HepG2 (cell line): ENCODE measurements around the gene PLA2G2A. TPM values are rescaled to one million over a fixed set of nuclear protein-coding genes. Genes with fewer than 3 reads are reported as not detected.

Source experiments
- ATAC-seq: fragments of 200-7000 bp; cut with Tn5 transposase; 3 replicates; pipeline ENCODE4 v1.9.1; 2020; ENCODE audit warnings: mild to moderate bottlenecking, moderate library complexity
- BruUV-seq: library from RNA; stranded (reverse); fragments of 400-500 nt; replicated peaks from 2 replicates; lab custom pipeline; 2021; lab: Mats Ljungman, UMichigan
- CTCF ChIA-PET: fragments of 300-600 bp; formaldehyde crosslinking; extraction: SDS; loops from one replicate; lab custom pipeline; 2021; ENCODE audit warnings: low total read pairs, inconsistent platforms, low intra/inter-chr PET ratio; lab: Yijun Ruan, JAX
- POLR2A ChIA-PET: fragments of 350-600 bp; sonication (Branson Sonifier 250); formaldehyde crosslinking; loops from one replicate; lab custom pipeline; 2020; ENCODE audit warnings: antibody characterized with exemption, inconsistent platforms; lab: Yijun Ruan, JAX
- DNase-seq: peaks from one replicate; pipeline ENCODE4 v3.0.0-alpha.2; 2015; ENCODE audit warnings: low spot score
- FAIRE-seq: peaks from 3 replicates; lab custom pipeline; 2011; peaks lifted over from hg19 to GRCh38; lab: Jason Lieb, UNC
- H2AFZ ChIP-seq: one replicate; pipeline ENCODE4 v1.6.1; 2011; ENCODE audit warnings: low read length, inconsistent platforms
- H3K27ac ChIP-seq: fragments of 300-600 bp; 3 replicates; pipeline ENCODE4 v1.8.0; 2011; ENCODE audit warnings: mixed run types, mild to moderate bottlenecking, mixed read lengths, low read length, inconsistent platforms; ENCODE audit not compliant: insufficient read depth; ENCODE audit errors: extremely low read length
- H3K27me3 ChIP-seq, 2 experiments: fragments of 200-600 bp in 1 of 2; 2 replicates in 1 of 2; 3 replicates in 1 of 2; pipeline versions ENCODE4 v1.6.0 to v1.8.0; 2011; ENCODE audit warnings: low read length in 2 of 2, mild to moderate bottlenecking in 2 of 2, moderate library complexity in 2 of 2, inconsistent platforms in 1 of 2; ENCODE audit not compliant: insufficient read depth in 2 of 2, control insufficient read depth in 1 of 2
- H3K36me3 ChIP-seq, 2 experiments: fragments of 200-600 bp in 1 of 2; replicated peaks in 1 of 2; 2 replicates in 1 of 2; 3 replicates in 1 of 2; pipeline versions ENCODE4 v1.5.1 to v1.8.0; 2011; ENCODE audit warnings: low read length in 2 of 2, inconsistent platforms in 1 of 2; ENCODE audit not compliant: insufficient read depth in 2 of 2, control insufficient read depth in 1 of 2
- H3K4me1 ChIP-seq: 2 replicates; pipeline ENCODE4 v1.5.1; 2012; ENCODE audit warnings: low read length, inconsistent platforms; ENCODE audit not compliant: insufficient read depth
- H3K4me2 ChIP-seq: 2 replicates; pipeline ENCODE4 v1.6.0; 2011; ENCODE audit warnings: low read depth, low read length, inconsistent platforms
- H3K4me3 ChIP-seq, 3 experiments: fragments of 200-600 bp in 1 of 3; sonication (generic), shearing (Covaris generic) in 1 of 3; replicated peaks in 1 of 3; 2 replicates each; pipeline ENCODE4 v1.5.1; 2011 to 2016; ENCODE audit warnings: low read length in 3 of 3, inconsistent platforms in 2 of 3, low read depth in 2 of 3, mild to moderate bottlenecking in 2 of 3, control low read depth in 1 of 3, mixed read lengths in 1 of 3; ENCODE audit not compliant: insufficient read depth in 1 of 3
- H3K79me2 ChIP-seq: one replicate; pipeline ENCODE4 v1.6.1; 2011; ENCODE audit warnings: low read length, inconsistent platforms; ENCODE audit not compliant: insufficient read depth
- H3K9ac ChIP-seq: 2 replicates; pipeline ENCODE4 v1.6.0; 2011; ENCODE audit warnings: mild to moderate bottlenecking, low read depth, low read length, inconsistent platforms; ENCODE audit not compliant: insufficient read depth
- H3K9me3 ChIP-seq: 2 replicates; pipeline ENCODE4 v1.5.1; 2012; ENCODE audit warnings: mild to moderate bottlenecking, low read length
- H4K20me1 ChIP-seq: 2 replicates; pipeline ENCODE4 v1.6.0; 2011; ENCODE audit warnings: inconsistent platforms, mild to moderate bottlenecking, low read length, moderate library complexity; ENCODE audit not compliant: insufficient read depth
- BORCS8-MEF2B ChIP-seq: sonication (generic); formaldehyde crosslinking; IDR thresholded peaks from 2 replicates; pipeline ENCODE4 v1.8.0; 2022; ENCODE audit warnings: mild to moderate bottlenecking, missing genetic modification reagents
- CEBPZ ChIP-seq: IDR thresholded peaks from 2 replicates; pipeline ENCODE4 v1.6.1; 2012; ENCODE audit warnings: low read length, improper control_type of control experiment
- ELK4 ChIP-seq: sonication (generic); formaldehyde crosslinking; IDR thresholded peaks from 2 replicates; pipeline ENCODE4 v1.9.0; 2021; ENCODE audit warnings: missing genetic modification reagents, borderline replicate concordance
- TBX2 ChIP-seq: sonication (generic); formaldehyde crosslinking; IDR thresholded peaks from 2 replicates; pipeline ENCODE4 v1.5.0; 2020; ENCODE audit warnings: missing genetic modification reagents, mild to moderate bottlenecking, borderline replicate concordance
- THAP11 ChIP-seq: IDR thresholded peaks from 2 replicates; pipeline ENCODE4 v1.6.1; 2016; ENCODE audit warnings: missing biosample characterization, missing genetic modification reagents
- ZNF143 ChIP-seq: sonication (generic); formaldehyde crosslinking; IDR thresholded peaks from 2 replicates; pipeline ENCODE4 v1.4.0; 2020; ENCODE audit warnings: missing genetic modification reagents
- ZNF879 ChIP-seq: sonication (generic); formaldehyde crosslinking; IDR thresholded peaks from 2 replicates; pipeline ENCODE4 v1.8.1; 2023; ENCODE audit warnings: missing genetic modification reagents
- ZXDC ChIP-seq: sonication (generic); formaldehyde crosslinking; IDR thresholded peaks from 2 replicates; pipeline ENCODE4 v1.5.0; 2020; ENCODE audit warnings: mild to moderate bottlenecking, missing genetic modification reagents
- WGBS: methylation state at CpG from one replicate; pipeline ENCODE4 v1.1.6; 2017; ENCODE audit warnings: low lambda C conversion rate; 5-methylcytosine and 5-hydroxymethylcytosine counted together
- in situ Hi-C: cut with HindIII; loops from 2 replicates; pipeline ENCODE4 v1.10.0; 2017; ENCODE audit warnings: low pct_unique_long_range_greater_than_20kb; ENCODE audit not compliant: extremely low pct_ligation_motif_present
- intact Hi-C: fragments of 100-400 bp; cut with micrococcal nuclease; formaldehyde crosslinking; loops from one replicate; pipeline ENCODE4 v1.10.0; 2022; ENCODE audit not compliant: unreplicated experiment
- polyA plus RNA-seq, 8 experiments: library from polyadenylated mRNA; depleted of rRNA in 3 of 8; stranded (reverse) in 7 of 8; unstranded in 1 of 8; fragments of >200 nt; fragmentation: Illumina TruSeq in 4 of 8; extraction: Trizol in 4 of 8; gene quantifications; 2 replicates each; pipeline versions ENCODE4 v1.2.1 to v1.2.3, GENCODE V29; 2011 to 2016; ENCODE audit warnings: low read depth in 4 of 8, missing spikeins in 1 of 8, mixed read lengths in 1 of 8; ENCODE audit not compliant: insufficient read depth in 1 of 8
- total RNA-seq, 5 experiments: library from RNA; depleted of rRNA; stranded (reverse); fragments of >200 nt; fragmentation: Illumina TruSeq; extraction: Trizol; gene quantifications; 2 replicates each; pipeline ENCODE4 v1.2.3, GENCODE V29; 2016; ENCODE audit warnings: low read depth in 1 of 5

PLA2G2A gene
- total and polyA plus RNA-seq, 2 of the 13 experiments (the other 11 are each of a cell fraction or from before 2014, with no cell fraction given) = 0.35 to 30.3 TPM

GRCh38 chr1:19940486-19941205, 38.8 kb downstream of the PLA2G2A start:
- intact Hi-C loops = no loop called here
- Histone ChIP-seq H4K20me1 (no peaks in the 10 kb centered on the region), H3K9me3 (no peaks in the 10 kb centered on the region), H3K27me3 (no peaks in the 10 kb centered on the region), H3K79me2 (no peaks in the 10 kb centered on the region), H3K4me1 (peaks cover 40% of the 10 kb centered on the region)
- no peak for ATAC-seq
- TF ChIP-seq ELK4 (CRISPR knock-in tag) (no peak), TBX2 (CRISPR knock-in tag) (peak; percentile 20; the same call in 1 of the 2 replicates)
- TF ChIP-seq, all 625 proteins: peak for 1
- 64% methylated on average over 7 of the region's 7 CpGs for WGBS
- no peak overlapping the region for H3K4me3 ChIP-seq
- H3K4me2 ChIP-seq = no peak overlapping the region
- no peak overlapping the region for H2AFZ ChIP-seq
- DNase-seq (no peak), FAIRE-seq (no peak)
- no TSS peak for BruUV-seq
- no peak overlapping the region for H3K9ac ChIP-seq
- CTCF ChIA-PET = no interaction called here
- POLR2A ChIA-PET = no interaction called here
- H3K27ac ChIP-seq = no peak overlapping the region
- H3K36me3 ChIP-seq = no peaks in the 10 kb centered on the region
- in situ Hi-C loops = no loop called here

- DNase-seq (no peak), FAIRE-seq (no peak), ATAC-seq (no peak)
- Histone ChIP-seq H3K36me3 (no peaks in the 10 kb centered on the region), H3K79me2 (no peaks in the 10 kb centered on the region), H4K20me1 (no peaks in the 10 kb centered on the region), H3K4me3 (no peak overlapping the region), H3K27ac (no peak overlapping the region), H2AFZ (no peak overlapping the region), H3K4me1 (peaks cover 40% of the 10 kb centered on the region), H3K9me3 (no peaks in the 10 kb centered on the region), H3K27me3 (no peaks in the 10 kb centered on the region), H3K9ac (no peak overlapping the region), H3K4me2 (no peak overlapping the region)
- WGBS = 85% methylated on average over 1 of the region's 1 CpG
- no TSS peak for BruUV-seq
- CTCF ChIA-PET = no interaction called here
- intact Hi-C loops = no loop called here
- POLR2A ChIA-PET = no interaction called here
- in situ Hi-C loops = no loop called here
- TF ChIP-seq CEBPZ = no peak
- no peak for TF ChIP-seq ZNF879 (CRISPR knock-in tag)
- TF ChIP-seq BORCS8-MEF2B = no peak
- TF ChIP-seq THAP11 (CRISPR knock-in tag) = peak; percentile 72; the same call in 1 of the 2 replicates
- TF ChIP-seq ZNF143 (CRISPR knock-in tag) = peak; percentile 72
- TF ChIP-seq ZXDC (CRISPR knock-in tag) = no peak
These were observed 40.9 kb downstream of the PLA2G2A start for GRCh38 chr1:19938472-19938871.
